Activated CD4-positive, CD25-positive, alpha-beta regulatory T cell treated with anti-CD3 and anti-CD28 coated beads, Interleukin-2, amount 50 U/mL, for 24 hours (primary cell): ENCODE measurements around the gene ZCCHC7.
A peak's percentile ranks its signal among the peaks of the same experiment; 100 is the strongest.
"Not testable (repeated sequence)": the region's sequence is repeated elsewhere in the genome, so short reads cannot be mapped to it uniquely, and the experiment has no call there.

ENCODE experiments used
- ATAC-seq, 2 donors: fragments of 150-1000 bp; cut with Tn5 transposase; one replicate each; pipeline ENCODE4 v1.10.0; 2021; ENCODE audit warnings: mild to moderate bottlenecking in 1 of 2, moderate library complexity in 1 of 2

Gene ZCCHC7

DNA sequence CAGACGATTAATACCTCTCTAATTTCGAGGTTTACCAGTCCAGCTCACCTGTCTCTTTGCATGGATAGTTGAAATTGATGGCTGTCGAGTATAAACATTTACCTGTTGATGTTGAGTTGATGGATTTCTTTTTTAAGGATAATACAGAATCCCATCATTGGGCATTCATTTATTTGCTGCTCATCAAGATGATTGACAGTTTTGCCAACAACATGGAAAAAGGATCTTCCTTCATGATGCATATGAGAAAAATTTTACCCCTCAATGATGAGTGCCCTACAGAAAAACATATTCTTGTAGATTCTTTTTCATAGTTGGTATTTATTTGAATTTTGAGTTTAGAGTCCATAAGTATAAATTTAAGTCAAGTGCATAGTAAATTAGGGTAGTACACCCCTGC, 59.2 kb downstream of the ZCCHC7 start:
- ATAC-seq: no peak

DNA sequence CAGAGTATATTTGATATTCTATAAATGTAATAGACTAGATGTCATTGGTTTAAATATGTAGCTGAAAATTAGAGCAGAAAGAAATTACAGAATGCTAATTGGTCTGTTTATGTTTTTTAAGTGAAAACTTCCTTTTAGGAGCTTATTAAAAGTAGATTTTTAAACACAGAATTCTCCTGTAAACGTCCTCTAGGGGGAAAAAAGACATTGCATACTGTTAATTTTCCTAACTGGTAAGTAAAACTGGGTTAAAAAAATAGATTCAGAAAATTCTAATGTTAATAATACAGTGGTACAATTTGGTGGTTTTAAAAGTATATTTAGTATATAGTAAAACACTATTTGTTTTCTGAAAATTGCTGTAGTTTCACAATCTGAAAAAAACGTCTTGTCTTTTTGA, 59.8 kb downstream of the ZCCHC7 start:
- no peak for ATAC-seq

DNA sequence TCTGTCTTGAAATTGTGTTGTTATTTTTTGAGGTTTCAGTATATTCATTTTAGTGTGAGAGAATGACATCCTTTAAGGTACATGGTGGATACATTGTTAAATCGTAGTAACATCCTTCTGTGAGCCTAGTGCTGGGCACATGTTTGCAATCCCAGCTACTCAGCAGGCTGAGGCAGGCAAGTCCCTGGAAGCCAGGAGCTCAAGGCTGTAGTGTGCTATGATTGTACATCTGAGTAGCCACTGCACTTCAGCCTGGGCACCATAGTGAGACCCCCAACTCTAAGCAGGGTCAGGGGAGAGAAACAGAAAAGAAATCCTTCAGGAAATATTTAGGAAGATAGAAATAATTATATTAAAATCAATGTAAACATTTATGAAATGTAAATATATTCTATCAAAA, 62.3 kb downstream of the ZCCHC7 start:
- ATAC-seq: no peak

DNA sequence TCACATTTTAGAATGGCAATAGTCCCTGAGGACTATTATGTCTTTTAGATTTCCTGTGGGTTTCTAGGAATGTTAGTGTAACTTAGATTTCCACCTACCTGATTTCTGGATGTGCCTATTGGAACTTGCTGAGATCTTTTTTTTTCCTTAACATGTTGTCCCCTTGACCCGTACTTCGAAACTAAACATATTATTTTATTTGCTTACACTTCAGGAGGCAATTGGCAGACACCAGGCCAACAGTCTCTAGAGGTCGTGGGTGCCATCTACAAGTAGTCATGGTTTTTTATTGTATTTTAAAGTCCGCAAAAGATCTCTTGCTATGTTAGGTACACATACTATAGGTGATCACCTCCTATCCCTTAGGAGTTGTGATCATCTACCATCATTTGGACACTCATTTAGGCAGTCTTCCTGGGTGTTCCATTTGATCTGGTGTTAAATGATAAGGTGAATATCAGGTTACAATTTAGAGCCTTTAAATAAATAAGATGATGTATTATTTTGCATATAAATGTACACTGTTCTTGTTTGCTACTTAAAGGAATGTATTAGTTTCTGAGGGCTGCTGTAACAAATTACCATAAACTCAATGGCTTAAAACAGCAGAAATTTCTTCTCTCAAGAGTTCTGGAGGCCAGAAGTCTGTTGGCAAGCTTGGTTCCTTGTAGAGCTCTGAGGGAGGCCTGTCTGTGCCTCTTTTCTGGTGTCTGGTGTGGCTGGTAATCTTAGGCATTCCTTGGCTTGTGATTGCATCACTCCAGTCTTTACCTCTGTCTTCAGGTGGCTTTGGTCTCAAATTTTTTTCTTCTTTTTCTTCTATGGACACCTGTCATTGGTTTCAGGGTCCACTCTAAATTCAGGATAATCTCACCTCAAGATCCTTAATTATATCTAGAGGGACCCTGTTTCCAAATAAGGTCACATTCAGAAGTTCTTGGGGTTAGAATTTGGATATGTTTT, 64.8 kb downstream of the ZCCHC7 start:
- ATAC-seq: no peak

DNA sequence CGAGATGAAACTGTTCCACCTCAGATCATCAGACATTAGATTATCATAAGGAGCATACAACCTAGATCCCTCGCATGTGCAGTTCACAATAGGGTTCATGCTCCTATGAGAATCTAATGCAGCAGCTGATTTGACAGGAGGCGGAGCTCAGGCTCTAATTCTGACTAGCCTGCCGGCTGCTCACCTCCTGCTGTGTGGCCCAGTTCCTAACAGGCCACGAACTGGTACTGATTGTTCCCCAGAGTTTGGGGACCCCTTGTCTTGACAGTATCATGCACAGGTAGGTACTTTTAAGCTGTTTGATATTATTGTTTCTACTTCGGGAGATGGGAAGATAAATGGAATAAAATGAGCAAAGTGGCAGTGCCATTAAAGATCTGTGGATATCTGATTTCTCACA, 66.9 kb downstream of the ZCCHC7 start:
- no peak for ATAC-seq

DNA sequence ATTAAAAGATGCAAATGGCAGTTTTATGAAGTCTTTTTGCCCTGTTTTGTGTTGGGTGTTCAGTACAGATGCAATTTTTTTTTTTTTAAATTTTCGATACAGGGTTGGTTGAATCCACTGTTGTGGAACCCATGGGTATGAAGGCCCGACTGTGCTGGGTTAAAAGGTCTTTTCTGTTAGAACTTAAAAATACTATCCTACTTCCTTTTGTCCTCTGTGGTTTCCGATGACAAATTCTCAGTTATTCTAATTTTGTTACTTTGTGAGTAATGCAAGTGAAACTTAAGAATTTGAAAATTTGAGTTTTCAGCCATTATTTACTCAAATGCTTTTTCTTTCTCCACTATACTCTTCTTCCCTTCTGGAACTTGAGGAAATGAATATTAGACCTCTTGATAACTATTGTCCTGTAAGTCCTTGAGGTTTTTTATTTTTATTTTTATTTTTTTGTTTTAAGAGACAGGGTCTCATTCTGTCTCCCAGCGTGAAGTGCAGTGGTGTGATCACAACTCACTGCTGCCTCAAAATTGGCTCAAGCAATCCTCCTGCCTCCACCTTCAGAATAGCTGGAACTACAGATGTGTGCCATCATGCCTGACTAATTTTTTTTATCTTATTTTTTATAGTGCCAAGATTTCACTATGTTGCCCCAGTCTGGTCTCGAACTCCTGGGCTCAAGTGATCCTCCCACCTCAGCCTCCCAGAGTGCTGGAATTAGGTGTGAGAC, 67.5 kb downstream of the ZCCHC7 start:
- peak; percentile 86 for ATAC-seq

DNA sequence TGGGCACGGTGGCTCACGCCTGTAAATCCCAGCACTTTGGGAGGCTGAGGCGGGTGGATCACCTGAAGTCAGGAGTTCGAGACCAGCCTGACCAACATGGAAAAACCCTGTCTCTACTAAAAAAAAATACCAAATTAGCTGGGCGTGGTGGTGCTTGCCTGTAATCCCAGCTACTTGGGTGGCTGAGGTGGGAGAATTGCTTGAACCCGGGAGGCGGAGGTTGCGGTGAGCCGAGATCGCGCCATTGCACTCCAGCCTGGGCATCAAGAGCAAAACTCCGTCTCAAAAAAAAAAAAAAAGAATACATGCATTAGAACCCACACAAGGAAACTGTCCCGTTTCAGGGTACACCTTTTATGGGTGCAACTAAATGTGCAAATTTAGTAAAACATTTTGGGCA, 70.4 kb downstream of the ZCCHC7 start:
- not testable (repeated sequence) for ATAC-seq

DNA sequence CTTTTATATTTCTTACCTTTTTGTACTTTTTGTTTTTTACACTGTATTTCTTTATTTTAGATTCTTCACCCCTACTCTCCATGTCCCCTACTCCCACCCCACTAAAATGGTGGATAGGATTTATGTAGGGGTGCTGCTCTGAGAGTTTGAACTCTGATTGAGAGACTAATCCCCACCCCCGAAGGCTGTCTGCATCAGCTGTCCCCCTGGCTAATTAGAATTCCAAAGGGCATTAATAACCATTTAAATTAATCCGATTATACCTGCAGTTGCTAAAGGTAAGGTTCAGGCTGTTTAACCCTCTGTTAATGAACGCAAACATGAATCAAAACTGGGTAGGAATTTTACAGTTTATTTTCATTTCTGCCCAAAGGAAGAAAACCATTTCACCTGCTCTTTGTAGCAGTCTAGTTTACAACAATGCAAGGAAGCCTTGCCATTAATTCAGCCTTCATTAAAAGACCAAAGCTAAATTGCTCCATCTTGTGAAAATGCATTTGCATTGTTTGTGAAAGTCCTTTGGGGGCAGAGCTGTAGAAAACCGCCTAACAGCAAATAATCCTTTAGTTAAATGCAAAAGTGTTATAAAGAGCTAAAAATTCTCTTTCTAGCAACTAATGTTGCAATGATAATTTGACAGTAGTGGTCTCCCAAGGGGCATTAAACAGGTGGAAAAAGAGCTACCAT, 71.2 kb downstream of the ZCCHC7 start:
- ATAC-seq: no peak

DNA sequence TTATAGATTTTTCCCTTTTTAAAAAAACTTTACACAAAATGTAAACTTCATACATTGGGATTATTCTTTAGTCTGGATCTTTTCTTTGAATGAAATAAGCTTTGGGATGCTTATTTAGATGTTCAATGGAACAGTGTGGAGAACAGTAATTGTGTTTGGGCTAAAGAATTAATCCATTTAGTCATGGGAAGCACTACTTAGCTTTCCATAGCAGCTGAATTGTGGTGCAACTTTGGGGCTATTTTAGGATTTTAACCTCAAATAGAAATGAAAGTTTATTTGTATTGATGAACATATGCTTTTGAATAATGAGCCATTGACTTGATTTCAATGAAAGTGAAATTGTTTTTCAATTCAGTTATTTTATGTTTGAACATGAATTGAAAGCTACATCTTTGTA, 72.4 kb downstream of the ZCCHC7 start:
- ATAC-seq: no peak

DNA sequence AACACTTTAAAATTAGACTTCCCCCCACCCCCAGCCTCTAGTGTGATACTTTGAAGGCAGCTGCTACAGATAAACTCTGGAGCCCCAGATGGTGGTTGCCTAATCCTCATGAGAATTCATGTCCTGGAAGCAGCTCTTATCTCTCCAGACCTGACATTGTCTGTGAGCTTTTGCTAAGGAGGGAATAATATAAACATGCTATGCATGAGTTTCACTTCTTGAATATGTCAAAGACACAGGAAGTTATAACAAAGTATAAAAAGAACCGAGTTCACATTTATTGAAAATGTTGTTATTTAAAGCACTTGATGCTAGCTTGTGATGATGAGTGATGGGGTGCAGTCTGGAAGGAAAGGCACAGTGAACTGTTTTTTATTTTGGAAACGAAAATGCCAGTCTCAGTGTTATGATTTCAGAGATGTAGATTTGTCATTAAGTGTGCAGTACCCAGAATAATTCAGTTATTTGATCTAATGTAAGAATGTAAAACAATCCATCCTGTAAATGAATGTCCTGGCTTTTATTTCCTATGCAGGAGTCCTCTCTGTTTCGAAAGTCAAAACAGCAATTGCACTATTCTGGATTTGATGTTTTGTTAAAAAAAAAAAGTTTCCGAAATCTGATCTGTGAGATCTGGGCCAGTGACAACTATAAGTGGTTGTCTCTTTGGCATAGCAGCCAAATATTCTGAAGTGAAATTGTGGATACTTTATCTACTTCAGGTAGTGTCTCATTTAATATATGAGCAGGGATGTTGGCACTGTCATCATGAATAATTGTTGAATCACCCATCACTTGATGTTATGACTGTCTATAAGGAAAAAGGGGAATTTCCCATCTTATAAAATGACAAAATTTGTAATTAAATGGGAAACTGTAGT, 77.0 kb downstream of the ZCCHC7 start:
- ATAC-seq: peak; percentile 84 to 86

DNA sequence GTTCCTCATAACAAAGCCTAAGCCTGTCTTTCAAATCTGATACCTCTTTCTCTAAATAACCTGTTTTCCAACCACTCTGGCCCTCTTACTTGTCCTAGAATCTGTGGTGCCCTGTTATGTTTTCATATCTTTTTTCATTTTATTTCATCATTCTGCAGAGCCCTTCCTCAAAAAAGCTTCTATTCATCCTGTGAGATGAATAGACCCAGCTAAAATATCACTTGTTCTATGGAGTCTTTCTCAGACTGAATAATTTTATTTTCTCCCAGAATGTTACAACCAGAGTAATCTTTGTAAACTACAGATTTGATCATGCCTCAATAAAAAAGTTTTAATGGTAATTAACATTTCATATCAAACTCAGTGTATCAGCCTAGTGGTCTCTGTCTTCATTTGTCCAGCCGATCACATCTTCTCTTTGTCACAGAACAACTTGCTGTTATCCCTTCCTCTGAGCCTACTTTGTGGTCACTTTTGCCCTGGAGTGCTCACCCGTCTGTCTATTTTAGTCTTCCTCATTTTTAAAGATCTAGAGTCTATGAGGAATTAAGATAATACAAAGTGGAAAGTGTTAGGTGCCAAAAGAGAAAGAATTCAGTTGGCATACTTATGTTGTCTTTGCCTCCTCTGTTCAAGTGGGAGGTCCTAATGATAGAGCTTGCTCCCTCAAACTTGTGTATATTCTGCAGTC, 77.8 kb downstream of the ZCCHC7 start:
- ATAC-seq: no peak

DNA sequence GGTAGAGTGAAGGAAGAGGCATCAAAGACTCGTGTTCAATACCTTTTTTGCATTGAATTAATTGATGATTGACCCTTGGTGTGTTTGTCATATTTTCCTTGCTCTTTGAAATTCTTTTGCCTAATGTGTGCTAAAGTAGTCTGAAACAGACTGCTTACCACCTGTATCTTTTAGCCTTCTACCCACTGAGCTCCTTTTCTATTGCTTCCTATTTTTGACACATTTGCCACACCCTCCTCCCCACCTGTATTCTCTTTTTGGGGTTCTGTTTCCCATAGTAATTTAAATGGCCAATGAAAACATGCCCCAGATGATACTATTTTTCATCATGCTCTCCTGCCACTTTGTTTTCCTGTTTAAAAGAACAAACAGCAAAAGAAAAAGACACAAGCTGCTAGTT, 78.5 kb downstream of the ZCCHC7 start:
- ATAC-seq: no peak

DNA sequence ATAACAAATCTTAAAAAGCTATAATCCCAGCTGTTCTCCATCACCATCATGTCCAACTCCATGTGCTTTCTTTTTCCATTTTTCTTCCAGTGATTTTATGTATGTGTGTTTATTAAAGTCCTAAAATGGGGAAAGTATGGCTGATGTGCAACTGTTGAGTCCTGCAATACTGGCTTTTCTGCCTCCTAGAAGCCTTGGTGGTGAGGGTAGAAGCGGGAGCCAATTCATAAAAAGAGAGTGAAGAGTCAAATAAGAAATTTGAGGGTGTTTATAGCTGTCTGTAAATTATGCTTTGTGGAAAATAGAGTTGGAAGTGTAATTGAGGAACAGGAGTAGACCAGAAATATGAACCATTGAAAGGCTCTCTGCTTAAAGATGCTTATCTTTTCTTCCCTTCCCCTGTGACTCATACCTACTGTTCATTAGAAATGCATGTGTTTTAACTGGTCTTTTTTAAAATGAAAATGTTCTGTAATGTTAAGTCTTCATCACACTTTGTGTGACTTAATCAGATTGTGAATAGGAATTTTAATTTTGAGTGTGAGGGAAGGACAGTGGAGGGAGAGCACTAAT, 80.1 kb downstream of the ZCCHC7 start:
- peak; percentile 44 to 45 for ATAC-seq

DNA sequence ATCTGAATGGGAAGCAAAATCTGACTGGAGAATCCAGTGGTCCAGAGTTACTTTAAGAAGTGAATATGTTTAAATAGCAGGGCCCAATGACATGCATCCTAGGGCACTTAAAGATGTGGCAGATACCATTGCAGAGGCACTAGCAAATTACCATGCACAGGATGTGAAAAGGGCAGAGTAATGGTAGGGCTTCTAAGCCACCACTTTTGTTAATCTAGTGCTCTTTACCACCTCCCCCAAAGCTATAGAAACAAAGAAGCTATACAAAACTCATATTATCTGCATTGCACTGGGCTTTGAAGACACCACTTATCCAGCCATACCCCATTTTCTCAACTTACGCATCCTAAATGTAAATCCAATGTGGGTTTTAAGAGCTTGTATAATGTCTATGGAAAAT, 81.2 kb downstream of the ZCCHC7 start:
- ATAC-seq: no peak

DNA sequence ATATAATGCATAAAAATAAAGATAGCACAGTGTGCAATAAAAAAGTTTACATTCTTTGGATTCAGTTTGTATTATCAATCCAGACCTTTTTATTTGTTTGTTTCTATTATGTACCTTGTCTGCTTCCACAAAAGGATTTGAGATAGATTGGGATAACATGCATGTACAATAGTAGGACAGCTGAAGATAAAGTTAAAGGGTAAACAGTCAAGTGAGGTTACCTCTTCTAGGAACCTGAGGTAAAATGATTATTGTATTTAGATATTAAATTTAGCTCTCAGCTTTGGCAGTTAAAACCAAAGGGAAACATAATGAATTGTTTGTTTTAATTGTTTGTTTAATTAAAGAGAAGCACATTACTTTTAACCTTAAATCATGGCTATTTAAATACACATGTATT, 81.7 kb downstream of the ZCCHC7 start:
- ATAC-seq: no peak

DNA sequence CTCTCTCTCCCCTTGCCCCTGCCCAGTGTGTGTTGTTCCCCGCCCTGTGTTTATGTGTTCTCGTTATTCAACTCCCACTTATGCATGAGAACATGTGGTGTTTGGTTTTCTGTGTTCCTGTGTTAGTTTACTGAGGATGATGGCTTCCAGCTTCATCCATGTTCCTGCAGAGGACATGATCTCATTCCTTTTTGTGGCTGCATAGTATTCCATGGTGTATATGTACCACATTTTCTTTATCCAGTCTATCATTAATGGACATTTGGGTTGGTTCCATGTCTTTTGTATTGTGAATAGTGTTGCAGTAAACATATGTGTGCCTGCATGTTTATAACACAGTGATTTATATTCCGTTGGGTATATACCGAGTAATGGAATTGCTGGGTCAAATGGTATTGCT, 83.1 kb downstream of the ZCCHC7 start:
- ATAC-seq: not testable (repeated sequence)

DNA sequence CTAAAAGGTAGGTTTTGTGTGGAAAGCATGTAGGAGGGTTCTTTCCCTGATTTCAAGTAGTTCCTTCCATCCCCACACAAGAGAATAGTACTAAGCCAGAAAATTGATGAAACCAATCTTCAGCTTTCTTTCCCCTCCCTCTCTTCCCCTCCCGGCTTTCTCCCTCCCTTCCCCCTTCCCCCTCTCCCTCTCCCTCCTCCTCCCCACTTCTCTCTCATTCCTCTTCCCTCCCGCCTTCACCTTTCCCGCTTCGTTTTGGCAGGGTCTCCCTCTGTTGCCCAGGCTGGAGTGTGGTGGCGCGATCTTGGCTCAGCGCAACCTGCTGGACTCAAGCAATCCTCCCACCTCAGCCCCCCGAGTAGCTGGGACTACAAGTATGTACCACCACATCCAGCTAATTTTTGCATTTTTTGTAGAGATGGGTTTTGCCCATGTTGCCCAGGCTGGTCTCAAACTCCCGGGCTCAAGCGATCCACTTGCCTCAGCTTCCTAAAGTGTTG, 85.8 kb downstream of the ZCCHC7 start:
- no peak for ATAC-seq

DNA sequence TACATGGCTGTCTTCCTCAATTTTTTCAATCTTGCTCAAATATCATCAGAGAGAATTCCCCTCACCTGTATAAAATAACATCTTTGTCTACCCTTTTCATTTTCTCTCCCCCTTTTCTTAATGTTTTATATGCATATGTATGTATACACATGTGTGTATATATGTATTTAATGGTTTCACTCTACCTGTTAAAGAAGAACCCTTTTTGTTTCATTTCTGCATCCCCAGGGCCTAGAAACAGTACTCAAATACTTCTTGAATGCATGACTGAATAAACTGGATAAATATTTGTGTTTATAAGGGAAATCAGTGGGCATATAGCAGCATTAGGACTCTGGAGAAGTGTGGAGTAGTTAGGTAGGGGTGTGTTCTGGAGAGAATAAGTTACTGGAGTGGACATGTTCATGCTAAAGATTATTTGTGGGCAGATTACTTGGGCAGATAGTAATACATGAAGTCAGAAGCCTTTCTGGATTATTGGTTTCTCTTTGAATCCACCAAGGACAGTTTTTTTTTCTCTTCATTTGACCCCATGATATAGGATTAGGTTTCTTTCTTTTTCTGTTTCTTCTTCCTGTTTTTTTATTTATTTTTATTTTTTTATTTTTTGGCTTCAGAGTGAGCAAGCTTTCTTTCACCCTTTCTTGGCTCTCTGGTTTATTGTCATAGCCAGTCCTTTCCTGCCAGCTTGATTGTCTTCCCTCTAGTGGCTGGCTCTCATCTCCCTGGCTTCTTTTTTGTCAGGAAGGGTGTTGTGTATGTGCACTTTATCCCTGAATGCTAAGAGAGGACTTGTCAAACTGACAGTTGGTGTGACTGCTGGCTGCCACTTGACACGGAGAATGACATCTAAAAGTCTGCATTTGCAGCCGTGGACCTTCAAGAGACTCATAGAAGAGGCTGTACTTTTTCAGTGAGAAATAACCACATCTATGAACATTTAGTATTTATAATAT, 89.3 kb downstream of the ZCCHC7 start:
- ATAC-seq: no peak

DNA sequence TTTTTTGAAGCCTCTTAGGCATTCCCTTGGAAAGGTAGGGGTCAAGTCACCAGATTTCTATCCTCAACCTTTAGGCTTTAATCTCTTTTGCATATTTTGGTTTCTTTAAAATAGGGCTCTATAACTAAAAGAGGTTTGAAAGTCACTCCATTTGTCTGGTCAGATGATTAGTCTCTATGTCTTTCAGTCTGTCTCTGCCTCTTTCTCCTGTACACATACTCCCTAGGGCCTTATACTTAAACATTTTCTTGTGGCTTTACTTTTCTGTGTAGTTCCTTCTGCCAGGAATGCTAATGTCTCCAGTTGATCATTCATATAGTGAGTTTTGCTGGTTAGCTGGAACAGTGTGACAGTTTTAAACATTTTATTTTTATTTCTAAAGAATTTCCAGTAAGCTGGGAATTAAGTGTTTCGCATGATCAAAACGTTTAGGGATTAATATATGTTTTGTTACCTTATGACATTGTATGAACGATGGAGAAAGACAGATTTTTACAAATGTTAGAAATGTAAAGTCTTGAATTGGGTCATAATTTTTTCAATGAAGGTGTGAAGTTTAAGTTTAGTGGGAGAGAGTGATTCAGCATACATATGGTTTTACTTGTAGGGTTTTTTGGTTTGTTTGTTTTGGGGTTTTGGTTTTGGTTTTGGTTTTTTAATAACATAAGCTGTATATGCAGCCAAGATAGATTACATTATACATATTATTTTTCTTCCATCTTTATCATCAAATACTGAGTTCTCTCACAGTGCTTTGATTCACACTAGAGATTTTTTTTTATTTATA, 90.6 kb downstream of the ZCCHC7 start:
- peak; percentile 61 to 83 for ATAC-seq
